ENCODE results near the gene PAGR1. TPM values are rescaled to one million over a fixed set of nuclear protein-coding genes. Genes with fewer than 3 reads are reported as not detected.

PAGR1 gene
- total RNA-seq, 6 experiments from 2014 or later: 8.5 to 26.1 (median 11.5) TPM

DNA sequence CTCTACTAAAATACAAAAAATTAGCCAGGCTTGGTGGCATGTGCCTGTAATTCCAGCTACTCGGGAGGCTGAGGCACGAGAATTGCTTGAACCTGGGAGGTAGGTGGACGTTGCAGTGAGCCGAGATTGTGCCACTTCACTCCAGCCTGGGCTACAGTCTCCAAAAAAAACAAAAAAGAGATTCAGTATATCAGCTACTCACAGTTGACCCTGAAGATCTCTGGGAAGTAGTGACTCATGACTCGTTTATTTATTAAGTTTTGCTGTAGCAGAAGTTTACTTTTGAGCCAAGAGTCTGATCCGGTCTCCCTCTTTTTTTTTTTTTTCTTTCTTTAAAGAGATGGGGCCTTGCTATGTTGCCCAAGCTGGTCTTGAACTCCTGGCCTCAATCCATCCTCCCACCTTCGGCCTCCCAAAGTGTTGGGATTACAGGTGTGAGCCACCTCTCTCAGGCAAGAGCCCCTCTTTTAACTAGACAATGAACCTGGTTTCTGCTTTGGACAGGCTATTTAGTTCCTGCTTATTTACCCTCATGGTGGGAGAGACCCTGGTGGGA, 8.7 kb downstream of the PAGR1 start:
- Histone ChIP-seq H3K9me3 (no peaks in the 10 kb centered on the region), H3K4me3 (no peak overlapping the region), H3K27me3 (no peaks in the 10 kb centered on the region), H3K4me1 (peaks cover 0 to 43% (median 20%) of the 10 kb centered on the region in 4 donors), H3K36me3 (no peaks in the 10 kb centered on the region), H3K27ac (no peak overlapping the region)
- intact Hi-C loops (cut with DNase I): no loop called here
- WGBS (ENCODE audit: insufficient coverage, low coverage, low lambda C conversion rate, missing lambda C conversion rate): 53% methylated on average over 7 of the region's 7 CpGs
- TF ChIP-seq, protein P1, sequence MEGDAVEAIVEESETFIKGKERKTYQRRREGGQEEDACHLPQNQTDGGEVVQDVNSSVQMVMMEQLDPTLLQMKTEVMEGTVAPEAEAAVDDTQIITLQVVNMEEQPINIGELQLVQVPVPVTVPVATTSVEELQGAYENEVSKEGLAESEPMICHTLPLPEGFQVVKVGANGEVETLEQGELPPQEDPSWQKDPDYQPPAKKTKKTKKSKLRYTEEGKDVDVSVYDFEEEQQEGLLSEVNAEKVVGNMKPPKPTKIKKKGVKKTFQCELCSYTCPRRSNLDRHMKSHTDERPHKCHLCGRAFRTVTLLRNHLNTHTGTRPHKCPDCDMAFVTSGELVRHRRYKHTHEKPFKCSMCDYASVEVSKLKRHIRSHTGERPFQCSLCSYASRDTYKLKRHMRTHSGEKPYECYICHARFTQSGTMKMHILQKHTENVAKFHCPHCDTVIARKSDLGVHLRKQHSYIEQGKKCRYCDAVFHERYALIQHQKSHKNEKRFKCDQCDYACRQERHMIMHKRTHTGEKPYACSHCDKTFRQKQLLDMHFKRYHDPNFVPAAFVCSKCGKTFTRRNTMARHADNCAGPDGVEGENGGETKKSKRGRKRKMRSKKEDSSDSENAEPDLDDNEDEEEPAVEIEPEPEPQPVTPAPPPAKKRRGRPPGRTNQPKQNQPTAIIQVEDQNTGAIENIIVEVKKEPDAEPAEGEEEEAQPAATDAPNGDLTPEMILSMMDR (IDR thresholded peaks at IDR 0.05): no peak
- TF ChIP-seq POLR2A (IDR thresholded peaks at IDR 0.05): no peak
- ATAC-seq (peak in 1 of 4 donors; percentile 7), DNase-seq (no peak)

DNA sequence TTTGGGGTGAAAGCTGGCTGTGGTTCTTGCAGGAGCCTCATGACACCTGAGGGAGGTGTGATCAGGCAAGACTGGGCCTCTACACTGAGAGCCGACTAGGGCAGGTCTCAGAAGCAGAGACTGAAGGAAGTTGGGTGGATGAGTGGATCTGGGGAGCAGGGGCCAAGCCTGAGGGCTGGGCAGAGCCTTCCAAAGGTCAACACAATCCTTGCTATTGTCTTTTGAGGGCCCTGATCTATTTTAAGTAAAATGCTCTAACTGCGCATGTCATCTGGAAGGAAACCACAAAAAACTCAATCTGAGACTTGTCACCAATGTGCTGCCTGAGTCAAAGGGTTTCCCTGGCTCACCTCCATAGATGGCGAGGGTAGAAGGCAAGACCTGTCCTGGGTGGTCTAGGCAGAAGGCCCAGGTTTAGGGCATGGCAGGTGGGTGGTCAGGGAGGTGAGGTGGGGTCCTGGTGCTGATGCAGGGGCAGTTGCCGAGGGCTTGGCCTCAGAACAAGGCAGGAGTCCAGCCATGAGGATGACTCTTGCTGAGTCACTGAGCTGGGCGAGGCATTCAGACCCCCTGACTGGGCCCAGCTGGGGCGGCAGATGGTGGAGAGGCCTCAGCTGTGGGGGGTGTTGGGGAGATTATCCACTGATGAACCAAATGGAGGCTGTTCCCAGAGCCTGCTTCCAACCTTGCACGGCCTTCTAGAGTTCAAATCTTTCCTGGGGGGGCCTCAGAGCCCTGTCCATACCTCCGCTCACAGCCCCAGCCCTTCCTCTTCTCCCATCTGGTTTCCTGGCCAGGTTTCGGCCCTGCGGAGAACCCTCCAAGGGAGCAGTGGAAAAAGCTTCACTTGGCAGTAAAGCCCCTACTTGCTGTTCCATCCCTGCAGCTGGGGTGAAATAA, 9.4 kb downstream of the PAGR1 start:
- no peak for DNase-seq
- Histone ChIP-seq H3K9me3 (no peaks in the 10 kb centered on the region), H3K4me3 (no peak overlapping the region), H3K36me3 (no peaks in the 10 kb centered on the region), H3K4me1 (peaks cover 0 to 41% (median 18%) of the 10 kb centered on the region in 4 donors), H3K27me3 (no peaks in the 10 kb centered on the region), H3K27ac (peak overlapping the region in 1 of 3 donors; percentile 13)
- 70% methylated on average over 3 of the region's 10 CpGs for WGBS (ENCODE audit: insufficient coverage, low coverage, low lambda C conversion rate, missing lambda C conversion rate)
- ATAC-seq: no peak
- intact Hi-C loops (cut with DNase I): no loop called here
- TF ChIP-seq, protein P1 (IDR thresholded peaks at IDR 0.05): no peak
- TF ChIP-seq POLR2A (IDR thresholded peaks at IDR 0.05): no peak

DNA sequence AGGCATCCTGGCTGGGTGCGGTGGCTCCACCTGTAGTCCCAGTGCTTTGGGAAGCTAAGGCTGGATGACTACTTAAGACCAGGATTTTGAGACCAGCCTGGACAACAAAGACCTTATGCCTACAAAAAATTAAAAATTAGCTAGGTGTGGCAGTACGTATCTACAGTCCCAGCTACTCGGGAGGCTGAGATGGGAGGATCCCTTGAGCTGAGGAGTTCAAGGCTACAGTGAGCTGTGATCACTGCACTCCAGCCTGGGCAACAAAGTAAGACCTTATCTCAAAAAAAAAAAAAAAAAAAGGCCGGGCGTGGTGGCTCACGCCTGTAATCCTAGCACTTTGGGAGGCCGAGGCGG, 10.4 kb downstream of the PAGR1 start:
- TF ChIP-seq POLR2A (IDR thresholded peaks at IDR 0.05): no peak
- TF ChIP-seq, protein P1 (IDR thresholded peaks at IDR 0.05): no peak
- WGBS (ENCODE audit: insufficient coverage, low coverage, low lambda C conversion rate, missing lambda C conversion rate): 100% methylated on average over 1 of the region's 8 CpGs
- peaks cover 0 to 7% (median under 1%) of the 10 kb centered on the region in 4 donors for H3K36me3 ChIP-seq
- ATAC-seq (no peak), DNase-seq (no peak)
- H3K4me3 ChIP-seq: no peak overlapping the region
- H3K27ac ChIP-seq: no peak overlapping the region
- peaks cover 0 to 40% (median 19%) of the 10 kb centered on the region in 4 donors for H3K4me1 ChIP-seq
- no peaks in the 10 kb centered on the region for H3K9me3 ChIP-seq
- no peaks in the 10 kb centered on the region for H3K27me3 ChIP-seq
- intact Hi-C loops (cut with DNase I): no loop called here

DNA sequence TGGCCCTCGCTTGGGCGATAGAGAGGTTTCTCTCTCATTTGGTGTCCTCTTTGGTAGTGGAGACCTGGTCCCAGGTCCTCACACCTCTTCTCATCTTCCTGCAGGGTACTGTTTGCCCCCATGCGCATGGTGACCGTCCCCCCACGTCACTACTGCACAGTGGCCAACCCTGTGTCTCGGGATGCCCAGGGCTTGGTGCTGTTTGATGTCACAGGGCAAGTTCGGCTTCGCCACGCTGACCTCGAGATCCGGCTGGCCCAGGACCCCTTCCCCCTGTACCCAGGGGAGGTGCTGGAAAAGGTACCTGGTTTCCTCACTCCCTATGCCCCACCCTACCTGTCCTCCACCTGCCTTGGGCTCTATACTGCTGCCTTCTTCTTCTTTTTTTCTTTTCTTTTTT, 14.8 kb downstream of the PAGR1 start:
- Histone ChIP-seq H3K36me3 (peaks cover 9 to 28% (median 20%) of the 10 kb centered on the region in 4 donors), H3K27ac (peak overlapping the region in 1 of 3 donors; percentile 59), H3K27me3 (no peaks in the 10 kb centered on the region), H3K9me3 (no peaks in the 10 kb centered on the region), H3K4me3 (no peak overlapping the region), H3K4me1 (peaks cover 0 to 25% (median 5%) of the 10 kb centered on the region in 4 donors)
- ATAC-seq: no peak
- no peak for DNase-seq
- no CpG with 5 or more reads among the region's 11 CpGs for WGBS (ENCODE audit: insufficient coverage, low coverage, low lambda C conversion rate, missing lambda C conversion rate)
- TF ChIP-seq, protein P1 (IDR thresholded peaks at IDR 0.05): no peak
- no peak for TF ChIP-seq POLR2A (IDR thresholded peaks at IDR 0.05)
- intact Hi-C loops (cut with DNase I): no loop called here

Data from right lobe of liver (tissue), 6 donors.